Sciatic nerve (tissue), 2 donors: ENCODE results near the gene PATL2. TPM values are rescaled to one million over a fixed set of nuclear protein-coding genes. Genes with fewer than 3 reads are reported as not detected.
A peak's percentile ranks its signal among the peaks of the same experiment; 100 is the strongest.
"Not testable (repeated sequence)": the region's sequence is repeated elsewhere in the genome, so short reads cannot be mapped to it uniquely, and the experiment has no call there.

ENCODE experiments used
- ATAC-seq: fragments of 200-7000 bp; cut with Tn5 transposase; one replicate; pipeline ENCODE4 v1.9.1; 2020; ENCODE audit warnings: mild to moderate bottlenecking, moderate library complexity
- DNase-seq: peaks from one replicate; pipeline ENCODE4 v3.0.0-alpha.2; 2020; ENCODE audit warnings: low spot score
- intact Hi-C: fragments of 100-400 bp; cut with DNase I; formaldehyde crosslinking; loops from one replicate; pipeline ENCODE4 v1.14.2; 2022
- total RNA-seq: library from RNA; stranded (reverse); fragmentation: NEBNext Ultra II Directional; extraction: Animal tissue kit (Norgen Biotek cat#: 25700); gene quantifications from one replicate; pipeline ENCODE4 v1.2.1, GENCODE V29; 2021
- donor health status: DM: no; HTN: no; CAD: no.
- donor health status: DM: no; HTN: no; CAD: no.

PATL2 gene
- total RNA-seq, 1 donor from 2014 or later: 2.9 TPM

DNA sequence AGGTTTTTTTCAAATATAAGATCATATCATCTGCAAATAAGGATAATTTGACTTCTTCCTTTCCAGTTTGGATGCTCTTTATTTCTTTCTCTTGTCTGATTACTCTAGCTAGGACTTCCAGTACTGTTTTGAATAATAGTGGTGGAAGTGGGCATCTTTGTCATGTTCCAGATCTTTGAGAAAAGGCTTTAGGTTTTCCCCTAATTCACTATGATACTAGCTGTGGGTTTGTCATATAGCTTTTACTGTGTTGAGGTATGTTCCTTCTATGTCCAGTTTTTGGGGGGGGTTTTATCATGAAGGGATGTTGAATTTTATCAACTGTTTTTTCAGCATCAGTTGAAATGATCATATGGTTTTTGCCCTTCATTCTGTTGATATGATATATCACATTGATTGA is 10.4 kb downstream of the PATL2 start:
- intact Hi-C loops, ATAC-seq, DNase-seq: not testable (repeated sequence)

DNA sequence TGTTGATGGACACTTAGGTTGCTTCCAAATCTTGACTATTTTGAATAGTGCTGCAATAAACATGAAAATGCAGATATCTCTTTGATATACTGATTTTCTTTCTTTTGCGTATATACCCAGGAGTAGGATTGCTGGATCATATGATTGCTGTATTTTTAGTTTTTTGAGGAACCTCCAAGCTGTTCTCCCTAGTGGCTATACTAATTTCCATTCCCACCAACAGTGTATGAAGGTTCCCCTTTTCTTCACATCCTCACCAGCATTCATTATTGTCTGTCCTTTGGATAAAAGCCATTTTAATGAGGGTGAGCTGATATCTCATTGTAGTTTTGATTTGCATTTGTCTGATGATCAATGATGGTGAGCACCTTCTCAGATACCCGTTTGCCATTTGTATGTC is 12.5 kb downstream of the PATL2 start:
- DNase-seq: no peak
- intact Hi-C loops: no loop called here
- ATAC-seq: no peak

DNA sequence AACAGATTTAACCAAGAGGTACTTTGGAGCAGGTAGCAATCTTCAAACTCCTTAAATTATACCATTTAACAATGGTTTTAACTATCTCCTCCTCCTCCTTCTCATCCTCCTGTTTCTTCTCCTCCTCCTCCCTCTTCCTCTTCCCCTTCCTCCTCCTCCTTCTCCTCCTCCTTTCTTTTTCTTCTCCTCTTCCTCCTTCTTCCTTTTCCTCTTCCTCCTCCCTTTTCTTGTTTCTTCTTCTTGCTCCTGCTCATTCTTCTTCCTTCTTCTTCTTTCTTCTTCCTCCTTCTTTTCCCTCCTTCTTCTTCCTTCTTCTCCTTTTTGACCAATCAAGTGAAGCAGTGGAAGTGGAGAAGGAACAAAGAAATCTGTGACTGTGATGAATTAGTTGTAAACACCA is 14.1 kb downstream of the PATL2 start:
- intact Hi-C loops: no loop called here
- ATAC-seq (no peak), DNase-seq (no peak)

DNA sequence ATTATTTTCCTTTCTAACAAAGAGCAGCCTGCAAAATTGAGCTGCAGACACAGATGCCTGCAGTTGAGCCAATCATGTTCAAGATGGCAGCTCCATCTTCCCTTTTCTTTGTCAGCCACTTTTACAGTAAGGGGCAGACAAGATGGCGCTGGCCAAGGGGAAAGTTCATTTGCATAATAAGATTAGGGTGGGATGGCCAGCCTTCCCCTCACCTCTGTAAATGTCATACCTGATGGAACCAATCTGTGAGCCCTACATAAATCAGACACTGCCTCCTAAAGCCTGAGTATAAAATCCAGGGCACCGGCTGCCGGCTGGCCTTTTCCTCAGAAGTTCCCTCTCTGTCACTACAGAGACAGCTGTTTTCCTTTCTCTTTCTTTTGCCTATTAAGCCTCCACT is 15.8 kb downstream of the PATL2 start:
- ATAC-seq (no peak), DNase-seq (no peak)
- intact Hi-C loops: no loop called here

DNA sequence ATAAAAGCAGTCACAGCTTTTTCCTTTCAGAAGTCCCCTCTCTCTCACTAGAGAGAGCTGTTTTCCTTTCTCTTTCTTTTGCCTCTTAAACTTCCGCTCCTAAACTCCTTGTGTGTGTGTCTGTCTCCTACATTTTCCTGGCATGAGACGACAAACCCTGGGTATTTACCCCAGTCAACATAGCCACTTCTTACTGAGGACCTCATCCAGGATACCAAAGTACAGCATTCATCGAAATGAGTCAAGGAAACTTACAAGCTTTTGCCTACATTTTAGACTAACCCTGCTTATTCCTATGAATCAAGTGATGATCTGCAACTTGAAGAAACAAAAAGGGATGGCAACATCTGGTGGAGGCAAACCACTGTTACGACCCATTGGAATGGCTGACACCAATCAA is 16.7 kb downstream of the PATL2 start:
- intact Hi-C loops: no loop called here
- no peak for DNase-seq
- no peak for ATAC-seq

DNA sequence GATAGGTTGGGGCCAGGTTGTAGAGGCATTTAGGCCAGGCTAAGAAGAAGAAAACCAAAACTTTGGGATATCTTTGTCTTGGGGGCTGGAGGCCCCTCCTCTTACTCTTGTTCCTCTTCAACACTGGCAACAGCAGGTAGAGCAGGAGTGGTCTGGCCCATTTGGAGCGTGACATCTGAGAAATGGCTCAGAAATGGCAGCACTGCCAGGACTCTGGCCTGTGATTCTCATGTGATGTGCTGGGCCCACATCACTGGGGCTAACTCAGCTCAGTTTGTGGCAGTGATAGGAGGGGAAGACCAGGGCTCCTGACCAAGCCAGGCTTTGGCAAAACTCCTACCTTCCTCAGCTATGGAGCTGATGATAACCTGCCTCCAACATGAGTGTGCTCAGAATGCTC is 18.5 kb downstream of the PATL2 start:
- intact Hi-C loops: no loop called here
- ATAC-seq: no peak
- DNase-seq: no peak

DNA sequence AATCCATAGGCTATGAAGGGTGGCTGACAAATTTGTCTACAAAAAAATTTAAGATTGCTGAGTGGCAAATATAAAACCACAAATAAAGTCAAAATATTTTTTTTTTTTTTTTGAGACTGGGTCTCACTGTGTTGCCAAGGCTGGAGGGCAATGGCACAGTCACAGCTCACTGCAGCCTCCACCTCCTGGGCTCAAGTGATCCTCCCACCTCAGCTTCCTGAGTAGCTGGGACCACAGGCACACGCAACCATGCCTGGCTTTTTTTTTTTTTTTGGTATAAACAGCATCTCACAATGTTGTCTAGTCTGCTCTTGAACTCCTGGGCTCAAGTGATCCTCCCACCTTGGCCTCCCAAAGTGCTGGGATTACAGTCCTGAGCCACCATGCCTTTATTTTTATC is 20.9 kb downstream of the PATL2 start:
- intact Hi-C loops, ATAC-seq, DNase-seq: not testable (repeated sequence)

DNA sequence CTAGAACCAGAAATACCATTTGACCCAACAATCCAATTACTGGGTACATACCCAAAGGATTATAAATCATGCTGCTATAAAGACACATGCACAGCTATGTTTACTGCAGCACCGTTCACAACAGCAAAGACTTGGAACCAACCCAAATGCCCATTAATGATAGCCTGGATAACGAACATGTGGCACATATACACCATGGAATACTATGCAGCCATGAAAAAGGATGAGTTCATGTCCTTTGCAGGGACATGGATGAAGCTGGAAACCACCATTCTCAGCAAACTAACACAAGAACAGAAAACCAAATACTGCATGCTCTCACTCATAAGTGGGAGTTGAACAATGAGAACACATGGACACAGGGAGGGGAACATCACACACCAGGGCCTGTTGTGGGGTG is 21.8 kb downstream of the PATL2 start:
- ATAC-seq, DNase-seq, intact Hi-C loops: not testable (repeated sequence)

DNA sequence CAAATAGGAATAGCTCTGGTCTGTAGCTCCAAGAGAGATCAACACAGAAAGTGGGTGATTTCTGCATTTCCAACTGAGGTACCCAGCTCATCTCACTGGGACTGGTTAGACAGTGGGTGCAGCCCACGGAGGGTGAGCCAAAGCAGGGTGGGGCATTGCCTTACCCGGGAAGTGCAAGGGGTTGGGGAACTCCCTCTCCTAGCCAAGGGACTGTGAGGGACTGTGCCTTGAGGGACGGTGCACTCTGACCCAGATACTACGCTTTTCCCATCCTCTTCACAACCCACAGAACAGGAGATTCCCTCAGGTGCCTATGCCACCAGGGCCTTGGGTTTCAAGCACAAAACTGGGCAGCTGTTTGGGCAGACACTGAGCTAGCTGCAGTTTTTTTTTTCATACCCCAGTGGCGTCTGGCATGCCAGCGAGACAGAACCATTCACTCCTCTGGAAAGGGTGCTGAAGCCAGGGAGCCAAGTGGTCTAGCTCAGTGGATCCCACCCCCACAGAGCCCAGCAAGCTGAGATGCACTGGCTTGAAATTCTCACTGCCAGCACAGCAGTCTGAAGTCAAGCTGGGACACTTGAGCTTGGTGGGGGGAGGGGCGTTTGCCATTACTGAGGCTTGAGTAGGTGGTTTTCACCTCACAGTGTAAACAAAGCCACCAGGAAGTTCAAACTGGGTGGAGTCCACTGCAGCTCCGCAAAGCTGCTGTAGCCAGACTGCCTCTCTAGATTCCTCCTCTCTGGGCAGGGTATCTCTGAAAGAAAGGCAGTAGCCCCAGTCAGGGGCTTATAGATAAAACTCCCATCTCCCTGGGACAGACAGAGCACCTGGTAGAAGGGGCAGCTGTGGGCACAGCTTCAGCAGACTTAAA is 28.1 kb downstream of the PATL2 start:
- ATAC-seq, DNase-seq, intact Hi-C loops: not testable (repeated sequence)

DNA sequence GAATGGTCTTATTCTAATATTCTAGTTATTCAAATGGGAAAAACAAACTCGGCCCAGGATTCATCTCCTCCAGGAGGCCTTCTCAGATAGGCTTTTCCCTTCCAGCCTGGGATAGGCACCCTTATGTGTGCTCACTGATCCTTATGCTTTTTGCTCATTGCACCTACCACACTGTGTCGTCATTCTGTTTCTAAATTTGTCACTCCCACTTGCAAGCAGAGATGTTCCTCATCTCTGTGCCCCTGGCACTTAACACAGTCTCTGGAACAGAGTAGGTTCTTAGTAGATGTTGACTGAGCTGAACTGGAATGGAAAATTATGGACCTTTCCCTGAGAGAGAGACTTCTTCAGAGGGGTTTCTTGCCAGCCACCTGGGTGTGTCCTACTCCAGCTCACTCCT is 28.9 kb downstream of the PATL2 start:
- no peak for ATAC-seq
- intact Hi-C loops: no loop called here

DNA sequence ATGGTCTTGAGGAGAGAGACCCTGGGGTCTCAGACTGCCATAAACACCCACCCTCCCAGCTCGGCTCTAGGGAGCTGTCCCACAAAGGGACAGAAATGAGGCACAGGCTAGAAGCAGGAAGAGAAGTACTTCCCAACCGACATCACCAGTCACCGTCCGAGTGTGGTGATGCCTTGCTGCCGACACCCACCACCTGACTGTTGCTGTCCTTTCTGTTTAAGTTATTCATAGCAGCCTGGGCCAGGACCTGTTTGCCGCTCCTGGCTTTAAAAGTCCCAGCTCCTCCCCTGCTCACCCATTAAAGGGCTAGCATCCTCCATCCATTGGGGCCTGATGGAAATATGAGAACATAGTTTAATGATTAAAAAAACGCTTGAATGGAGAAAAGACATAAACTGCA is 34.4 kb downstream of the PATL2 start:
- ATAC-seq (no peak), DNase-seq (no peak)
- intact Hi-C loops: no loop called here

More for the DNA sequence above, 28.9 kb downstream of the PATL2 start:
- DNase-seq: no peak

DNA sequence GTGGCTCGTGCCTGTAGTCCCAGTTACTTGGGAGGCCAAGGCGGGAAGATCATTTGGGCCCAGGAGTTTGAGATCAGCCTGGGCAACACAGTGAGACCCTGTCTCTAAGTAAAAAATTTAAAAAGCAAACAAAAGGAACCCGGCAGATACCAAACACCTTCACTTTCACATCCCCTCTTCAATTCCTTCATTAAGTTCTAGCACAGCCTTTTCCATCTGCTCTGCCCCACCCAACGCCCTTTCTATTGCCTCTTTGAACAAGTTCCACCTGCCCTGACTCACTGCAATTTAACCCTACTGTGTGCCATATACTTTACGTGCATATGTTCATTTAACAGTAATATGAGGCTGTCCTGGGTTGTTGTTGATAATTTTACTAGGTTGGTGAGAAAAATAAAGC is 35.2 kb downstream of the PATL2 start:
- DNase-seq (no peak), ATAC-seq (no peak)
- intact Hi-C loops: no loop called here

DNA sequence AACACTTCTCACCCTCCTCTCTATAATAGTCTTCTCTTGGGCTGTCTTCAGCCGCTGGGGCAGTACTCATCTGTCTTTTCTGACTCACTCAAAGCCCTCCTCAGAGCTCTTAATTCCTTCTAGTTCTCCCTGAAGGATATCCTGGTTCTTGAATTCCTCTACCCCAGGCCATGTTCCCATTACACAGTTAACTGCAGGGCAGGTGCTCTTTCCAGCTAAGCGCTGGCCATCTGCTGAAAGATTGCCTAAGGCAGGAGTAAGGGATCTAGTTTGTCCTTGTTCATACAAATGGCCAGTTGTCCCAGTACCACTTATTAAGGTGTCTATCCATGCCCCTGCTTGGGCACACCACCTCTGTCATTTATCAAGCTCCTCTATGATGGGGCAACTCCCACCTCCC is 37.5 kb downstream of the PATL2 start:
- DNase-seq (no peak), ATAC-seq (no peak)
- intact Hi-C loops: no loop called here

DNA sequence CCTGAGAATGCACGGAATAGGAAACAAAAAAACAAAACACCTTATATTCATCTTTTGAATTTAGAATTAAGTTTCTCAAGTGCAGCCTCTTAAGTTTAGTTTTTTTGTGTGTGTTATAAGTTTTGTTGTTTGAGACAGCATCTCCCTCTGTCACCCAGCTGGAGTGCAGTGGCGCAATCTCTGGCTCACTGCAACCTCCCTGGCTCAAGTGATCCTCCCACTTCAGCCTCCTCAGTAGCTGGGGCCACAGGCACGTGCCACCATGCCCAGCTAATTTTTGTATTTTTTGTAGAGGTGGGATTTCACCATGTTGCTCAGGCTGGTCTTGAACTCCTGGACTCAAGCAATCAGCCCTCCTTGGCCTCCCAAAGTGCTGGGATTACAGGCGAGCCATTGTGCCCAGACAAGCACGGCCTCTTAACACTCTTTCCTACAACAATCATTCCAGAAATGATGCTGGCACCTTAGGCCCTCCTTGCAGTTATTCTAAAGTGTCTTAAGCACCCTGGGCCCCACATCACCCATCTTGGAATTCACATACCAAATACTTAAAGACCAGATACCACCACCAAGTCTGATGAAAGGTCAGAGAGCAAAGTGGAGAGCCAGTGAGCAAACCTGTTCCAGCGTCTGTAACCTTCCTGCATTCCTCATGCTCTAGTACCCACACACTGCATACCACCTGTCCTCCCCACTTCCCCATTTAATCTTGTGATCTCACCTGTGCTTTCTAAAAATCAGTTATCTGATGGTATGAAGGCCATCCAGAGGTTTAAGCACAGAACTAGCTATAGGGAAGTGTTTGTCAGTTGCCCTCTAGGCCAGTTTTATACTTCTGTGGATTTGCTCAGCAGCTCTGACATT is 40.8 kb downstream of the PATL2 start:
- intact Hi-C loops: no loop called here
- DNase-seq: no peak
- ATAC-seq: no peak

DNA sequence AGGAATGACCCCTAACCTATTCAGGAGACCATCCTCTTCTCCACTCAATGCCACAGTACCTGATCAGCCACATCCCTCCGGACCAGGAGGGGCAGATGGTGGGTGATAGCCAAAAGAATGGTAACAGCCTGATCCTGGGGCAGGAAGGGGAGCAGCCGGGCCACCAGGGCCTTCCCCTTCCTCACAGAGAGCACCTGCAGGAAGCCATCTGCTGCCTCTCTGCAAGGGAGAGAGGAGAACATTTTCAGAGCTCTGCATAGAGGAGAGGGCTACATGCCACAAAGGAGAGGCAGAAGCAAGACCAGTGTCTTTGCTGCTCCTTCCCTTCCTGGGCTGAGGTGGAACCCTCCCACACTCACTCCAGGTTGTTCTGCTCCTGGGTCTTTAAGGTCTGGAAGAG is 42.2 kb downstream of the PATL2 start:
- intact Hi-C loops: no loop called here
- DNase-seq (no peak), ATAC-seq (no peak)

DNA sequence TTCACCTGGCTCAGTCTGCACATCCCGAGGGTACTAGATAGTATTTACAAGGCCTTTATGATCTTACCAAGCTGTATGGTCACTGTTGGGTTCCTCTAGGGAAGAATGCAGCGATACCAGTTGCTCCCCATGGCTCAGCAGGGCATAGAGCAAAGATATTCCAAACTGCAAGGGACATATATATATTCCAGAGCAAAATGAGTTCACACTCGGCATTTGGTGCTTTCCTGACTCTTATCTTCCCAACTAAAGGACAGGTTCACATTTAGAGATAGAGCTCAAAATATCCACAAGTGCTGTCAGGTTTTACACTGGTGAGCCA is 44.1 kb downstream of the PATL2 start:
- no peak for ATAC-seq
- DNase-seq: no peak
- intact Hi-C loops: no loop called here

DNA sequence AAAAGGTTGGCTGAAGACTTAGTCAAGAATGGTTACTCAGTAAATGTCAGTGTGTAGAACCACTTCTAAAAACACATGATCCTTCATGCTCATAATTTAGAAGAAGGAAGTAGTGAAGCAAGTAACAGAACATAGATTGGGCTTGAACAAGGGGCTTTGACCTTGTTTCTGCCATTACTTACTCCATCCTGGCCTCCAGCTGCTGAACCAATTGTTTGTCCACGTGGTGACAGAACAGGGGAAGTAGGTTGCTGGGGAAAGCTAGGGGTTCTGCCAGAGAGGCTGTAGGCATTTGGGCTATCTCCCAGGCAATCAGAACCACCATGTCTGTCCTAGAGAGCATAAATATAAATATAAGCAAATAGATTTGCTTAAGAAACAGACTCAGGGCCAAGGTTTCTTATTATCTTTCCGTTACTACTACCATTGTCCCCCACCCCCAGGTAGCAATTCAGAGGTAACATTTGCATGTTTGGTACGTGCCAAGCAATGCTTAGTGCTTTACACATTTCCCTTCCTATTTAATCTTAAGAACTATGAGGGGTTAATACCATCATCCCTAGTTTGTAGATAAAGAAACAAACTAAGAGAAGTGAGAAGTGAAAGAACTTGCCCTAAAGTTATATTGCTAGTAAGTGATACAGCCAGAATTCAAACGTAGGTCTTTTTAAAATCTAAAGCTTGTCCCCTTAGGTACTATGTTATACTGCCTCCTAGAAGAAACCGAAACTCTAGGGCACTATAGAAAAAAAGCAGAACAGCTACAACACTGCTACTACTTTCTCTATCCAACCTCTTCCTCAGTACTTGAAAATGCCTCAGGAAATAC is 44.7 kb downstream of the PATL2 start:
- intact Hi-C loops: no loop called here
- no peak for ATAC-seq
- DNase-seq: no peak

DNA sequence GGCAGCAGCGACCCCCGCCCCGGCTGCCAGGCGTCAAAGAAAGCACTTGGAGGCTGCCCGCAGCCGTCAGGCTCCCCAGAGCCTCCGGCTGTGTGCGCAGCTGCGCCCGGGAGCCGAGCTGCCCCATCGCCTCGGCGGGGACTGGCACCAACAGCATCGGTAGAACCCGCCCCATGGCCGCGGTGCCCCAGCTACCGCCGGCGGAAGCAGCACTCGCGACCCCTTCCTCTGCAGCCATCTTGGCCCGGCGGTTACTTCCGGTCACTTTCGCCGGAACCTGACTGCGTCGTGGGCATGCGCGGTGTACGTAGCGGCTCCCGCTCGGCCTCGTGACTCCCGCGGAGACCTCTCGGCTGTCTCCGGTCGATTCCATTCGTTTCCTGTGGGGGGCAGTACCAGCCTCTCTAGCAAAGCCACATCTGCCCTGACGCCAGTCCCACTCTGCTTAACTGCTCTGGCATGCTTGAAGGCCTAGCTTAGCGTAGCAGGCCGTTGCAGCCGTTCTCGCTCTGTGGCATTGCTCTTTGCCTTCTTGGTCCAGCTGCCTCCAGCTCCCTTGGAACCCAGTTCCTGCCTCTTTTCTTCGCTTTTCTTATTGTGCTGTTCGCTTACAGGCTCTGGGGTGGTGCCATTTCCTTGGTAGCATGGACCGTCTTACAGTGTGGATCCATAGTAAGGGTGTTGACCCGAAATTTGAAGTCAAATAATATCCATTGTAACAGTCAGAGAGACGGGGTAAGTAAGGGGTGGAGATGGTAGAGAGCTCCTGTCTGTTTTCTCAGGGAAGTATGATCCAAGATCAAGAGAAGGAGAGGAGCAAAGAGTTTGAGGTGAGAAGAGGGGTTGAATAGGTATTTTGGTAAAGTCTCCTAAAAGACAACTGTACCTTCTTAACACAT is 47.5 kb downstream of the PATL2 start, which contains the start of gene SPG11:
TSS of gene SPG11 (minus strand) at position 253 of the 899 bp plus-strand sequence. CDS start at position 238, 15 bp downstream.
- DNase-seq (peak; percentile 99), ATAC-seq (peak; percentile 99)
- intact Hi-C loops: loop anchor here (2.0 kb wide), 1 partner anchor 69 kb away; no protein-coding TSS in a partner anchor
